K562 (cell line): Measurements from ENCODE around the gene CATSPER3. TPM values are rescaled to one million over a fixed set of nuclear protein-coding genes. Genes with fewer than 3 reads are reported as not detected.

ENCODE experiments used
- polyA plus RNA-seq, 8 experiments: library from polyadenylated mRNA; depleted of rRNA in 4 of 8; stranded (reverse) in 5 of 8; unstranded in 3 of 8; fragments of >200 nt; fragmentation: Nextera tagmentation in 2 of 8; fragmentation: Illumina TruSeq in 1 of 8; extraction: Ambion mirVana in 2 of 8; extraction: Trizol in 1 of 8; gene quantifications; 2 replicates each; pipeline versions ENCODE4 v1.2.1 to v1.2.3, GENCODE V29; 2011 to 2014; ENCODE audit warnings: inconsistent platforms in 1 of 8, missing spikeins in 1 of 8
- total RNA-seq, 7 experiments: library from RNA; depleted of rRNA in 6 of 7; stranded (reverse); fragments of >200 nt in 6 of 7; fragmentation: Illumina TruSeq in 2 of 7; extraction: Trizol in 2 of 7; gene quantifications; 2 replicates each; pipeline versions ENCODE4 v1.2.1 to v1.2.3, GENCODE V29; 2011 to 2021; ENCODE audit warnings: low replicate concordance in 1 of 7
- TF ChIP-seq, protein P1 (sequence below), 3 experiments: IDR thresholded peaks in 2 of 3; conservative IDR thresholded peaks in 1 of 3; 2 replicates each; pipeline ENCODE4 v1.5.1; 2011 to 2012; ENCODE audit warnings: low read length in 3 of 3, mild to moderate bottlenecking in 3 of 3, control low read depth in 2 of 3, improper control_type of control experiment in 1 of 3, inconsistent platforms in 1 of 3, low read depth in 1 of 3, mixed read lengths in 1 of 3, moderate library complexity in 1 of 3; ENCODE audit not compliant: insufficient read depth in 2 of 3
- TF ChIP-seq, protein P2 (sequence below): fragments of 450-650 bp; IDR thresholded peaks from 2 replicates; pipeline ENCODE4 v1.6.1; 2018; ENCODE audit not compliant: partially characterized antibody

CATSPER3 gene
- total and polyA plus RNA-seq, 9 of the 15 experiments (the other 6 are each of a cell fraction or from before 2014, with no cell fraction given), result 0.14 to 1.5 (median 0.49) TPM

DNA sequence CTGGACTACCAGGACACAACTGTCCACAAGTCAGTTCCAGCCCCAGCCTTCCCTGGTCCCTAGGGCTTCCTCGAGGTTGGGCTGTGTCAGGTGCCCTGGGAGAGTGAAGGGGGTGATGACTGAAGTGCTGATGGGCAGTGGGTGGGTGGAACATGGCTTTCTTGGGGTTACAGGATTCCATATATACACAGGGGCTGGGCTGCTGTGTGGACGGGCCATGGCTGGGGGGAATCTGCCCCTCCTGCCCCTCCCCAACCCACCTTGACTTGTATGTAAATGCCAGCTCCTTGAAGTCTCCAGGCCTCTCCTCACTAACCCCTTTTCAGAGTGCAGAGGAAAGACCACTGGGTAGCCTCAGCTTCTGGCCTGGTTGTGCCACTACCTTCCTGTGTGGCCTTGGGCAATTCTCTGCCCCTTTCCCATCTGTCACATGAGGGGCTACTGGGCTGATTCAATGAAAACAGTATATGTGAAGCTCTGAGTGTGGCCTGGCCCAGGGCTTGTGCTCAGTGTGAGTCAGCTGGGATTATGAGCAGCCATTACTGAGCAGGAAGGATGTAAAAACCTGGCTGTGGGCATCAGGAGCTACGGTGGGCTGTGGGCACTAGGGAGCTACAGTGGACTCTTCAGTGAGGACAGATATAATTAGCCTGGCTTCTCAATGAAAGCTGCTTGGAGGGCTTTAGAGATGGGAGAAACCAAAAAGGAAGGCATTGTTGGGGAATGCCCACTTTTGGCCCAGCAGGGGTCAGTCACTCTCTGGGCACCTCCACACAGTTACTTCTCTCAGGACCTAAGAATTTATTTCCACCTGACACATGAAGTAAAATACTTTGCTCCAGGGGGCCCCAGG lies 43.0 kb downstream of the CATSPER3 start (continued):
- TF ChIP-seq, protein P1, sequence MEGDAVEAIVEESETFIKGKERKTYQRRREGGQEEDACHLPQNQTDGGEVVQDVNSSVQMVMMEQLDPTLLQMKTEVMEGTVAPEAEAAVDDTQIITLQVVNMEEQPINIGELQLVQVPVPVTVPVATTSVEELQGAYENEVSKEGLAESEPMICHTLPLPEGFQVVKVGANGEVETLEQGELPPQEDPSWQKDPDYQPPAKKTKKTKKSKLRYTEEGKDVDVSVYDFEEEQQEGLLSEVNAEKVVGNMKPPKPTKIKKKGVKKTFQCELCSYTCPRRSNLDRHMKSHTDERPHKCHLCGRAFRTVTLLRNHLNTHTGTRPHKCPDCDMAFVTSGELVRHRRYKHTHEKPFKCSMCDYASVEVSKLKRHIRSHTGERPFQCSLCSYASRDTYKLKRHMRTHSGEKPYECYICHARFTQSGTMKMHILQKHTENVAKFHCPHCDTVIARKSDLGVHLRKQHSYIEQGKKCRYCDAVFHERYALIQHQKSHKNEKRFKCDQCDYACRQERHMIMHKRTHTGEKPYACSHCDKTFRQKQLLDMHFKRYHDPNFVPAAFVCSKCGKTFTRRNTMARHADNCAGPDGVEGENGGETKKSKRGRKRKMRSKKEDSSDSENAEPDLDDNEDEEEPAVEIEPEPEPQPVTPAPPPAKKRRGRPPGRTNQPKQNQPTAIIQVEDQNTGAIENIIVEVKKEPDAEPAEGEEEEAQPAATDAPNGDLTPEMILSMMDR (IDR thresholded peaks at IDR 0.05 in 2 of 3, conservative IDR thresholded peaks at IDR 0.05 in 1 of 3; ENCODE audit: insufficient read depth in 2 of 3, low read depth in 1 of 3, low read length in 3 of 3), result peak; percentile 46 to 59 (median 47); a peak in 5 of 6 replicates
- TF ChIP-seq, protein P2, sequence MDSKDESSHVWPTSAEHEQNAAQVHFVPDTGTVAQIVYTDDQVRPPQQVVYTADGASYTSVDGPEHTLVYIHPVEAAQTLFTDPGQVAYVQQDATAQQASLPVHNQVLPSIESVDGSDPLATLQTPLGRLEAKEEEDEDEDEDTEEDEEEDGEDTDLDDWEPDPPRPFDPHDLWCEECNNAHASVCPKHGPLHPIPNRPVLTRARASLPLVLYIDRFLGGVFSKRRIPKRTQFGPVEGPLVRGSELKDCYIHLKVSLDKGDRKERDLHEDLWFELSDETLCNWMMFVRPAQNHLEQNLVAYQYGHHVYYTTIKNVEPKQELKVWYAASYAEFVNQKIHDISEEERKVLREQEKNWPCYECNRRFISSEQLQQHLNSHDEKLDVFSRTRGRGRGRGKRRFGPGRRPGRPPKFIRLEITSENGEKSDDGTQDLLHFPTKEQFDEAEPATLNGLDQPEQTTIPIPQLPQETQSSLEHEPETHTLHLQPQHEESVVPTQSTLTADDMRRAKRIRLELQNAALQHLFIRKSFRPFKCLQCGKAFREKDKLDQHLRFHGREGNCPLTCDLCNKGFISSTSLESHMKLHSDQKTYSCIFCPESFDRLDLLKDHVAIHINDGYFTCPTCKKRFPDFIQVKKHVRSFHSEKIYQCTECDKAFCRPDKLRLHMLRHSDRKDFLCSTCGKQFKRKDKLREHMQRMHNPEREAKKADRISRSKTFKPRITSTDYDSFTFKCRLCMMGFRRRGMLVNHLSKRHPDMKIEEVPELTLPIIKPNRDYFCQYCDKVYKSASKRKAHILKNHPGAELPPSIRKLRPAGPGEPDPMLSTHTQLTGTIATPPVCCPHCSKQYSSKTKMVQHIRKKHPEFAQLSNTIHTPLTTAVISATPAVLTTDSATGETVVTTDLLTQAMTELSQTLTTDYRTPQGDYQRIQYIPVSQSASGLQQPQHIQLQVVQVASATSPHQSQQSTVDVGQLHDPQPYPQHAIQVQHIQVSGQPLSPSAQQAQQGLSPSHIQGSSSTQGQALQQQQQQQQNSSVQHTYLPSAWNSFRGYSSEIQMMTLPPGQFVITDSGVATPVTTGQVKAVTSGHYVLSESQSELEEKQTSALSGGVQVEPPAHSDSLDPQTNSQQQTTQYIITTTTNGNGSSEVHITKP, result peak; percentile 30
